Stimulated activated CD8-positive, alpha-beta memory T cell treated with anti-CD3 and anti-CD28 coated beads, Interleukin-12 subunit alpha, Interleukin-12 subunit beta, amount 100 ng/mL, for 4 hours (primary cell): ENCODE measurements around the gene XPNPEP3.

Experiments
- DNase-seq: peaks from one replicate; pipeline ENCODE4 v3.0.0-alpha.2; 2020; ENCODE audit warnings: low read depth

The XPNPEP3 gene

GRCh38 chr22:40950962-40951794, 94.2 kb downstream of the XPNPEP3 start, which contains the start of gene RBX1:
Gene RBX1 (plus strand): TSS chr22:40951378. CDS start chr22:40951399, 21 bp downstream.
- peak; percentile 98 for DNase-seq

- no peak for DNase-seq
Observed at GRCh38 chr22:40951795-40952605, 95.1 kb downstream of the XPNPEP3 start.

- no peak for DNase-seq
Observed at GRCh38 chr22:40953471-40953870, 96.5 kb downstream of the XPNPEP3 start.

- no peak for DNase-seq
Observed at GRCh38 chr22:40954113-40954512, 97.2 kb downstream of the XPNPEP3 start.

GRCh38 chr22:40955571-40955970, 98.6 kb downstream of the XPNPEP3 start:
- DNase-seq, result no peak

GRCh38 chr22:40957601-40958000, 100.7 kb downstream of the XPNPEP3 start:
- no peak for DNase-seq

GRCh38 chr22:40958299-40958698, 101.4 kb downstream of the XPNPEP3 start:
- no peak for DNase-seq

- no peak for DNase-seq
Observed at GRCh38 chr22:40960145-40960544, 103.2 kb downstream of the XPNPEP3 start.

- DNase-seq, result no peak
Observed at GRCh38 chr22:40965936-40966725, 109.2 kb downstream of the XPNPEP3 start.

GRCh38 chr22:40966726-40967085, 109.8 kb downstream of the XPNPEP3 start:
- DNase-seq, result no peak

- no peak for DNase-seq
Observed at GRCh38 chr22:40967111-40967760, 110.3 kb downstream of the XPNPEP3 start.

GRCh38 chr22:40972587-40972986, 115.6 kb downstream of the XPNPEP3 start:
- DNase-seq, result no peak

- DNase-seq, result no peak
Observed at GRCh38 chr22:40973144-40973543, 116.2 kb downstream of the XPNPEP3 start.

- DNase-seq, result no peak
Observed at GRCh38 chr22:40975366-40975765, 118.4 kb downstream of the XPNPEP3 start.

GRCh38 chr22:40976866-40977700, 120.1 kb downstream of the XPNPEP3 start:
- no peak for DNase-seq

GRCh38 chr22:40979198-40979597, 122.2 kb downstream of the XPNPEP3 start:
- no peak for DNase-seq

GRCh38 chr22:40979871-40980270, 122.9 kb downstream of the XPNPEP3 start:
- DNase-seq, result no peak
